GM18868 (cell line): ENCODE results near the gene HRC.
"Not testable (repeated sequence)": the region's sequence is repeated elsewhere in the genome, so short reads cannot be mapped to it uniquely, and the experiment has no call there.

Source experiments
- ATAC-seq: cut with Tn5 transposase; IDR thresholded peaks from one replicate; pipeline ENCODE4 v1.9.1; 2021; ENCODE audit warnings: mild to moderate bottlenecking, moderate library complexity; ENCODE audit not compliant: unreplicated experiment

Gene HRC

GRCh38 chr19:49155005-49155819 is at the start of gene HRC:
TSS of gene HRC (minus strand) at chr19:49155396. CDS start at chr19:49155237, 159 bp downstream.
- no peak for ATAC-seq

GRCh38 chr19:49201042-49201441 is 45.8 kb upstream of the HRC start:
- no peak for ATAC-seq

DNA sequence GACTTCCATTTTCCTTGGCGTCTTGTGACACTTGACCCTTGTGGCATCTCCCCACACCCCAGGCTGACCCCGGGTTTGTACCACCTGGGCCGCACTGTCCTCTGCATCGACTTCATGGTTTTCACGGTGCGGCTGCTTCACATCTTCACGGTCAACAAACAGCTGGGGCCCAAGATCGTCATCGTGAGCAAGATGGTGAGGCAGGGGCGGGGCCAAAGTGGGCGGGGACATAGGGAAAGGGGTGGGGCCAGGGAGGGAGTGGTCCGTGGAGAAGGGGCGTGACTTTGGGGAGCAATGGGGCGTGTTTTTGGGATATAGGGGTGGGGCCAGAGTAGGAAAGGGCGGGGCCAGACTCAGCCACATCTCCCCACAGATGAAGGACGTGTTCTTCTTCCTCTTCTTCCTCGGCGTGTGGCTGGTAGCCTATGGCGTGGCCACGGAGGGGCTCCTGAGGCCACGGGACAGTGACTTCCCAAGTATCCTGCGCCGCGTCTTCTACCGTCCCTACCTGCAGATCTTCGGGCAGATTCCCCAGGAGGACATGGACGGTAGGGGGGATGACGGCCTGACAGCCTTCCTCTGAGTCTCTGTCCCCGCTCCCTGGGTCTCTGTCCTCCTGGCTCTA is 45.2 kb upstream of the HRC start:
- ATAC-seq = no peak

DNA sequence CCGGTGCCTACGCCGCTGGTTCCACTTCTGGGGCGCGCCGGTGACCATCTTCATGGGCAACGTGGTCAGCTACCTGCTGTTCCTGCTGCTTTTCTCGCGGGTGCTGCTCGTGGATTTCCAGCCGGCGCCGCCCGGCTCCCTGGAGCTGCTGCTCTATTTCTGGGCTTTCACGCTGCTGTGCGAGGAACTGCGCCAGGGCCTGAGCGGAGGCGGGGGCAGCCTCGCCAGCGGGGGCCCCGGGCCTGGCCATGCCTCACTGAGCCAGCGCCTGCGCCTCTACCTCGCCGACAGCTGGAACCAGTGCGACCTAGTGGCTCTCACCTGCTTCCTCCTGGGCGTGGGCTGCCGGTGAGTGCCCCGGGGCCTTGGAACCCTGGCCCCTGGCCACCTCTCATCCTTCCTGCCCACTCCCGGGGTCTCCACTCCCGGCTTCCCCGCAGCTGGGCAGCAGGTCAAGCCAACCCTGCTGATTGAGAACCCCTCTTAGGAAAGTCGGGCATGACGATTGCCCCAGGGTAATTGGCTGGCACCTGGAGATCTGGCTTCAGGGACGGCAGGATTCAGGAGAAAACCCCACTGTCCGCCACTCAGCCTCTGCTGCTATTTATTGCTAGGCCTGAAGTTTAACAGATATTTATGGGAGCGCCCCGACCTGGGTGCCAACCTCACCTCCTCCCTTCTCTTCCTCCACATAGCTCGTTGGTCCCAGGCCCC is 41.5 kb upstream of the HRC start:
- ATAC-seq = no peak

DNA sequence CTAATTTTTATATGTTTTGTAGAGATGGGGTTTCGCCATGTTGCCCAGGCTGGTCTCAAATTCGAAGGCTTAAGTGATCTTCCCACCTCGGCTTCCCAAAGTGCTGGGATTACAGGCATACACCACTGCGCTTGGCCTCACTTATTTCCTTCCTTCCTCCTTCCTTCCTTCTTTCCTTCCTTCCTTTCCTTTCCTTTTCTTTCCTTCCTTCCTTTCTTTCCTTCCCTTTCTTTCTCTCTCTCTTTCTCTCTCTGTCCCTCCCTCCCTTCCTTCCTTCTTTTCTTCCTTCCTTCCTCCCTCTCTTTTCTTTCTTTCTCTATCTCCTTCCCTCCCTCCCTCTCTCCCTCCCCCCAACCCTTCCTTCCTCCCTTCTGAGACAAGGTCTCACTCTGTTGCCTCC is 39.2 kb upstream of the HRC start:
- no peak for ATAC-seq

- ATAC-seq = no peak
Observed at GRCh38 chr19:49193822-49194394, 38.7 kb upstream of the HRC start.

DNA sequence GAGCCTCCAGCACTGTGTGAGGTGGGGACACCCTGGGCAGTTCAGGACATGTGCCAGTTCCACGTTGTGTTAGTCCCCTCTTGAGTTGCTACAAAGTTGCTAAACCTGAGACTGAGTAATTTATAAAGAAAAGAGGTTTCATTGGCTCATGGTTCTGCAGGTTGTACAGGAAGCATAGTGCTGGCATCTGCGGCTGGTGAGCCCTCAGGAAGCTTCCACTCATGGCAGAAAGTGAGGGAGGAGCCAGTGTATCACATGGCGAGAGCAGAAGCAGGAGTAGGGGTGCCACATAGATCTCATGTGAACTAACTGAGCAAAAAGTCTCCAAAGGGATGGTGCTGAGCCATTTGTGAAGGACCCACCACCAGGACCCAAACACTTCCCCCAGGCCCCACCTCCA is 35.6 kb upstream of the HRC start:
- no peak for ATAC-seq

DNA sequence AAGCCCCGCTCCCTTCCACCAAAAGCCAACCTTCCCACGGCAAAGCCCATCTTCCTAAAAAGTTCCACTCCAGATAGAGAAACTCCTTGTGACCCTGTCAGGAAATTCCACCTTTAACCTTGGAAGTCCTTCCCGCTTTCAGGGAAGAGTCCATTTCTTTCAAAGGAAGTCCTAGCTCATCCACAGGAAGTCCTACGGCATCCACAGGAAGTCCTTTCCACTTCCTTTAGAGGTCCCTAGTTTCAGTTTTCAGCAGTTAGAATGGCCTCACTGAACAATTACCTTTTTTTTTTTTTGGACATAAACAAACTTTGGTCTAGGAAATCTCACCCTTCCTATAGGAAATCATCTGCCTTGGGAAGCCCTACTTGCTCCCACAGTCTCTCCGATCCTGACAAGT is 34.1 kb upstream of the HRC start:
- no peak for ATAC-seq

DNA sequence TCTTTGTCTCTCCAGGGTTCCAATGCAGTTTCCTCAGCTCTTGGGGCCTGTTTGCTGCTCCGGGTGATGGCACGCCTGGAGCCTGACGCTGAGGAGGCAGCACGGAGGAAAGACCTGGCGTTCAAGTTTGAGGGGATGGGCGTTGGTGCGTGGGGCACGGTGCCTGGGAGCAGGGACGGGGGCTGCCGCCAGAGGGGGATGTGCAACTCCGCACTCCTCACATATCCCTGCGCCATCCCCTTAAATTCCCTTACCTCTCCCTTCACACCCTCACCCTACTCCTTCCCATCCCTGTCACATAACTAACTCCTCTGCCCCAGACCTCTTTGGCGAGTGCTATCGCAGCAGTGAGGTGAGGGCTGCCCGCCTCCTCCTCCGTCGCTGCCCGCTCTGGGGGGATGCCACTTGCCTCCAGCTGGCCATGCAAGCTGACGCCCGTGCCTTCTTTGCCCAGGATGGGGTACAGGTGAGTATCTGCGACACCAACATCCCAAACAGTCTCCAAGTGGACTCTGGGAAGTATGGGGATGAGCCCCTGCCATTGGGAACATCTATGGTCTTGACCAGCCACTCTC is 33.5 kb upstream of the HRC start:
- no peak for ATAC-seq

DNA sequence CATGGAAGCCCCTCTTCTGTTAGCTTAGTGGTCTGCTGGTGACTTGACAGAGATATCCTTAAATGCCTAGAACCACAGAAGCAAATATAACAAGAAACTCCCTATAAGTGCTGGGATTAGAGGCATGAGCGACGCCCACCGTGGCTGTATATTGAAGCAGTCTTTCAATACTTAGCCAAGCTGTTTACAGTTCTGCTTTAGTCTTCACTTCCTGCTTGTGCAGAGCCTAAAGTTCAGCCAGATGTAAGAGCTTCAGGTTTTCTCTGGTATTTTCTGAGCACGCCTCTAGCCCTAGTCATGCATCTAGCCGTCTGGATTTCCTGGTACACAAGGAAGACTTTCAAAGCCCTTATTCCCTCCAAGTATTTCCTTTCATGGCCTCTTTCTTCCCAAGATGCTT is 30.9 kb upstream of the HRC start:
- no peak for ATAC-seq

DNA sequence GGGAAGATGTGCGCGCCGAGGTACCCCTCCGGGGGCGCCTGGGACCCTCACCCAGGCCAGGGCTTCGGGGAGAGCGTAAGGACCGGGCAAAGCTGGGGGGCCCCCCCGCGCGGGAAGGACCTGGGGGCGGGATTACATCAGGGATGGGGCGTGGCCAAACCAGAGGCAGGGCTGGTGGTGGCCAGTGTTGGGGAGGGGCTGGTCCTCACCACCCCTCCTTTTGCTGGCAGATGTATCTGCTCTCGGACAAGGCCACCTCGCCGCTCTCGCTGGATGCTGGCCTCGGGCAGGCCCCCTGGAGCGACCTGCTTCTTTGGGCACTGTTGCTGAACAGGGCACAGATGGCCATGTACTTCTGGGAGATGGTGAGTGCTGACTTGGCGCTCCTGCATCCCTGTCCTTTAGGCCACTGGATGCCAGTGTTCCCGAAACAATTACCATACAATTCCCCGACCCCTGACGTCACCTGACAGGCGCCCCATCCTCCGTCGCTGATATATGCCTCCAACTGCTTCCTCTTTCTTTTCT is 27.7 kb upstream of the HRC start:
- ATAC-seq = no peak

DNA sequence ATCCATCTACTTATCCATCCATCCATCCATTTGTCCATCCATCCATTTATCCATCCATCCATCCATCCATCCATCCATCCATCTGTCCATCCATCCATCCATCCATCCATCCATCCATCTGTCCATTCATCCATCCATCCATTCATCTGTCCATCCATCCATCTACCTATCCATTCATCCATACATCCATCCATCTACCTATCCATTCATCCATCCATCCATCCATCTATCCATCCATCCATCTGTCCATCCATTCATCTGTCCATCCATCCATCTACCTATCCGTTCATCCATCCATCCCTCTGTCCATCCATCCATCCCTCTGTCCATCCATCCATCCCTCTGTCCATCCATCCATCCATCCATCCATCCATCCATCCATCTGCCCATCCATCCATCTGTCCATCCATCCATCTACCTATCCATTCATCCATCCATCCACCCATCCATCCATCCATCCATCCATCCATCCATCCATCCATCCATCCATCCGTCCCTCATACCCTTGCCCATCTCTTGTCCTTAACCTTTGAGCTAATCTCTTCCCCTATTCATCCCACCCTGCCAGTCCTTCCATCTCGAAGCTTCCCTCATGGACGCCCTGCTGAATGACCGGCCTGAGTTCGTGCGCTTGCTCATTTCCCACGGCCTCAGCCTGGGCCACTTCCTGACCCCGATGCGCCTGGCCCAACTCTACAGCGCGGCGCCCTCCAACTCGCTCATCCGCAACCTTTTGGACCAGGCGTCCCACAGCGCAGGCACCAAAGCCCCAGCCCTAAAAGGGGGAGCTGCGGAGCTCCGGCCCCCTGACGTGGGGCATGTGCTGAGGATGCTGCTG is 27.0 kb upstream of the HRC start:
- ATAC-seq = not testable (repeated sequence)

GRCh38 chr19:49180659-49181058 is 25.5 kb upstream of the HRC start:
- ATAC-seq = no peak

GRCh38 chr19:49173198-49173597 is 18.0 kb upstream of the HRC start:
- no peak for ATAC-seq

GRCh38 chr19:49168421-49168820 is 13.2 kb upstream of the HRC start:
- no peak for ATAC-seq

- no peak for ATAC-seq
Observed at GRCh38 chr19:49167857-49168409, 12.7 kb upstream of the HRC start.

- no peak for ATAC-seq
Observed at GRCh38 chr19:49165865-49166301, 10.7 kb upstream of the HRC start.

- ATAC-seq = no peak
Observed at GRCh38 chr19:49165111-49165750, 10.0 kb upstream of the HRC start.

GRCh38 chr19:49161987-49162386 is 6.8 kb upstream of the HRC start:
- ATAC-seq = no peak
